DOHH2 (cell line): ENCODE measurements around the gene SLC6A12.

Experiments
- H3F3A ChIP-seq: fragments of 200-600 bp; sonication (generic), shearing (Covaris generic); 2 replicates; pipeline ENCODE4 v1.6.0; 2016; ENCODE audit warnings: antibody characterized with exemption, mild to moderate bottlenecking; ENCODE audit not compliant: control insufficient read depth, insufficient read depth
- H3K27ac ChIP-seq: fragments of 200-600 bp; sonication (generic); 2 replicates; pipeline ENCODE4 v1.5.1; 2014; ENCODE audit warnings: low read depth, mild to moderate bottlenecking, low read length, moderate library complexity
- H3K27me3 ChIP-seq: fragments of 200-600 bp; sonication (generic); 2 replicates; pipeline ENCODE4 v1.6.1; 2014; ENCODE audit warnings: mild to moderate bottlenecking, low read length, mixed read lengths; ENCODE audit not compliant: control insufficient read depth
- H3K36me3 ChIP-seq: fragments of 200-600 bp; sonication (generic); 2 replicates; pipeline ENCODE4 v1.6.1; 2014; ENCODE audit warnings: mild to moderate bottlenecking, low read length, moderate library complexity, mixed read lengths; ENCODE audit not compliant: control insufficient read depth
- H3K4me1 ChIP-seq: fragments of 200-600 bp; sonication (generic); 2 replicates; pipeline ENCODE4 v1.6.1; 2014; ENCODE audit warnings: mild to moderate bottlenecking, low read length, mixed read lengths; ENCODE audit not compliant: control insufficient read depth
- H3K4me2 ChIP-seq: fragments of 200-600 bp; sonication (generic); 2 replicates; pipeline ENCODE4 v1.6.0; 2014; ENCODE audit warnings: mild to moderate bottlenecking, low read length, moderate library complexity
- H3K4me3 ChIP-seq: fragments of 200-600 bp; sonication (generic); 2 replicates; pipeline ENCODE4 v1.5.1; 2014; ENCODE audit warnings: mild to moderate bottlenecking, low read length, mixed read lengths
- H3K79me2 ChIP-seq: fragments of 200-600 bp; sonication (generic); 2 replicates; pipeline ENCODE4 v1.6.1; 2014; ENCODE audit warnings: mild to moderate bottlenecking, low read length, mixed read lengths; ENCODE audit not compliant: control insufficient read depth
- H3K9me2 ChIP-seq: fragments of 200-600 bp; sonication (generic); replicated peaks from 2 replicates; pipeline ENCODE4 v1.6.1; 2014; ENCODE audit warnings: mild to moderate bottlenecking, low read length, mixed read lengths; ENCODE audit not compliant: control insufficient read depth
- H3K9me3 ChIP-seq: fragments of 200-600 bp; sonication (generic); 2 replicates; pipeline ENCODE4 v1.6.1; 2014; ENCODE audit warnings: antibody characterized with exemption, low read length, mixed read lengths; ENCODE audit not compliant: control insufficient read depth, insufficient read depth
- H4K20me1 ChIP-seq: fragments of 200-600 bp; sonication (generic); 2 replicates; pipeline ENCODE4 v1.6.0; 2014; ENCODE audit warnings: low read depth, mild to moderate bottlenecking, antibody characterized with exemption, low read length, moderate library complexity; ENCODE audit not compliant: control insufficient read depth, insufficient read depth
- CTCF ChIP-seq: fragments of 200-600 bp; sonication (generic); IDR thresholded peaks from one replicate; pipeline ENCODE4 v1.5.1; 2014; ENCODE audit warnings: antibody characterized with exemption, mild to moderate bottlenecking, low read depth, low read length; ENCODE audit not compliant: poor library complexity, severe bottlenecking
- EZH2phosphoT487 ChIP-seq: fragments of 200-600 bp; sonication (generic); IDR thresholded peaks from 2 replicates; pipeline ENCODE4 v1.6.1; 2017; ENCODE audit warnings: borderline replicate concordance, mild to moderate bottlenecking, antibody characterized with exemption, low read length, moderate library complexity, mixed read lengths

The SLC6A12 gene

GRCh38 chr12:230925-231671 lies 17.1 kb upstream of the SLC6A12 start:
- Histone ChIP-seq H3K36me3 (no peaks in the 10 kb centered on the region), H3K79me2 (no peaks in the 10 kb centered on the region), H3F3A (no peaks in the 10 kb centered on the region), H3K9me3 (peaks cover 4% of the 10 kb centered on the region; the same call in 1 of the 2 replicates), H3K4me1 (no peaks in the 10 kb centered on the region), H3K4me3 (no peak overlapping the region), H3K9me2 (no peaks in the 10 kb centered on the region), H3K4me2 (no peak overlapping the region), H4K20me1 (no peaks in the 10 kb centered on the region), H3K27ac (no peak overlapping the region), H3K27me3 (0 out of 2 replicates have a peak, but pooled peaks cover 5% of the 10 kb centered on the region)
- TF ChIP-seq EZH2phosphoT487, result no peak
- no peak for TF ChIP-seq CTCF

- Histone ChIP-seq H3K9me2 (no peaks in the 10 kb centered on the region), H3K4me3 (no peak overlapping the region), H4K20me1 (no peaks in the 10 kb centered on the region), H3K4me2 (no peak overlapping the region), H3K27ac (no peak overlapping the region), H3K9me3 (no peaks in the 10 kb centered on the region), H3K27me3 (0 out of 2 replicates have a peak, but pooled peaks cover 5% of the 10 kb centered on the region), H3K79me2 (no peaks in the 10 kb centered on the region), H3K36me3 (no peaks in the 10 kb centered on the region), H3F3A (no peaks in the 10 kb centered on the region), H3K4me1 (no peaks in the 10 kb centered on the region)
- TF ChIP-seq CTCF, result no peak
- TF ChIP-seq EZH2phosphoT487, result no peak
Measured at GRCh38 chr12:229441-230191, 15.7 kb upstream of the SLC6A12 start.

DNA sequence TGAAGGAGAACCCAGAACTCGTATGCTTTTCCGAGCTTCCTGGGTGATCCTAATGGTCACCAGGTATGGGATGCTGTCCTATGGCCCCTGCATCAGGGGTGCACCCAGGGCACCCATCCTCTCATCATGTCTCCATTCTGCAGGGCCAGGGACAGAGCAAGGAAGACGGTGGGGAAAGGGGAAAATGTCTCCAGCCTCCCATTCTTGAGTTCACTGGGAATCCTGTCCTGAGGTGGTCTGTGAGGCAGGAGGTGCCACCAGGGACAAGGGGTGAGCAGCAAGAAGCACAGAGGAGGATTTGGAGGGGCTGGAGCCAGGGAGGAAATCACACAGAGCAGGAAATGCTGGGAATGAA lies 14.9 kb upstream of the SLC6A12 start:
- no peak overlapping the region for H3K4me3 ChIP-seq
- no peaks in the 10 kb centered on the region for H3K9me2 ChIP-seq
- no peaks in the 10 kb centered on the region for H3K9me3 ChIP-seq
- no peak overlapping the region for H3K27ac ChIP-seq
- TF ChIP-seq CTCF, result no peak
- no peak for TF ChIP-seq EZH2phosphoT487
- no peaks in the 10 kb centered on the region for H3K36me3 ChIP-seq
- no peaks in the 10 kb centered on the region for H4K20me1 ChIP-seq
- H3K79me2 ChIP-seq, result no peaks in the 10 kb centered on the region
- no peaks in the 10 kb centered on the region for H3K4me1 ChIP-seq
- 0 out of 2 replicates have a peak, but pooled peaks cover 5% of the 10 kb centered on the region for H3K27me3 ChIP-seq
- no peak overlapping the region for H3K4me2 ChIP-seq
- no peaks in the 10 kb centered on the region for H3F3A ChIP-seq
